IPS DF 4.7 (cell line): ENCODE measurements around the gene ARF6.

ENCODE experiments used
- DNase-seq: peaks from one replicate; pipeline ENCODE4 v3.0.0-alpha.2; 2013; ENCODE audit warnings: low spot score; ENCODE audit errors: extremely low read depth

ARF6 gene

DNA sequence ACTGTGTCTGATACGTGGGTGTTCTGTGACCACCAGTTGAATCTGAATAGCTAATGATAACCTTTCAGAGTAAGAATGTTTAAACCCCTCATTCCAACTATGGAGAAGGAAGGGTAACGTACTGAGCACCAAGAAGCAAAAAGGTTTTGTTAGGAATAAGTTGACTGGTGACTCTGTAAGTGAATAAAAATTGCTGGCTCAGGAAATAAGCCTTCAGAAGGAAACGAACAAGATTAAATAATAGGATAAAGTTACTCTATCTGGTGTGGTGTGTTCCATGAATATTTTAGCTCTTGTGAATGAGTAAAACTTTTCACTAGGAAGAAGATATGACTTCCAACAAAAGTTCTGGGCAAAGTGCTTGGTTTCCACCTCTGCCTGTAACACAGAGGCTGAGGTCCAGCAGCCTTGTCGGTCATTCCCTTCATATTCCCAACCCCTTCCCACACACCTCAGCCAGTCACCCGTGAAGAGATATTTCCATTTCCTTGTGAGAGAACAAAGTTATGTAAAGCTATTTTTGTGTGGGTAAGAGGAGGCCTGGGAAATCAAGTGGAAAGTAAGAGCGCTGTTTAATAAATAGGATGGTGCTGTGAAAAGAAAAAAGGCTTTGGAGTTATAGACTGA is 47.1 kb downstream of the ARF6 start:
- no peak for DNase-seq

DNA sequence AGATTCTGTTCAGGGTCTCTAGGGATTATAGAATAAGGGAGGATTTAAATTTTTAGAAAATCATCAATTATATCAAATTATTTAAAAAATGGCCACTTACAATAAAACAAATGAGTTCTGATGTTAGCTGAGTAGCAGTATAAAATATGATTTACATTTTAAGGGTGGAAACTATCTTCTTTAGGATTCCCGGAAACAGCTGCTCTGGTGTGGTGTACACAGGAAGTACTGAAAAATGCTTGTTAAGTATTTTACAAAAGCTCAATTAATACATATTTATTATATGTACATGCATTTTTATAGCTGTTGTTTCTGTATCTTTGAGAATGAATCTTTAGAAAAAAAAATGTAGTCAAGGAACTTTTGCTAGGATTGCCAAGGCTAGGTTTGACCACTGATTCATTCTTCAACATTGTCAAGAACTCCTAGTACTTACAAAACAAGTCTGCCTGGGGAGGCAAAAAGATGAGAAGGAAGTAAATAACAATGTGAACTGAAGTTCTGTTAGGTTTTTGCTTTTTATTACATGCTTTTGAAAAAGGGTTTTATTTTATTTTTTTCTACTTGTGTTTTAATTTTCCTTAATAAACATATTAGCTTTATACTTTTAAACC is 48.0 kb downstream of the ARF6 start:
- no peak for DNase-seq

DNA sequence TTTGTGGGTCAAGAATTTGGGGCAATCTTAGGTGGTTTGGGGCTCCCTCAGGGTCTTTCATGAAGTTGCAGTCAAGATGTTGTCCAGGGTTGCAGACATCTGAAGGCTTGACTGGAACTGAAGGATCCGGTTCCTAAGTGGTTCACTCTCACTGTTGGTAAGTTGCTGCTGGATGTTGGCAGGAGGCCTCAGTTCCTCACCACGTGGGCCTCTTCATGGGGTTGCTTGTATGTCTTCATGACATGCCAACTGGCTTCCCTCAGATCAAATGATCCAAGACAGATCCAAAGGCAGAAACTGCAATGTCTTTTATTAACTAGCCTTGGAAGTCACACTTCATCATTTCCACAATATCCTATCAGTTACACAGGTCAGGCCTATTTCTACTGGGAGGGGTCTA is 49.2 kb downstream of the ARF6 start:
- no peak for DNase-seq

DNA sequence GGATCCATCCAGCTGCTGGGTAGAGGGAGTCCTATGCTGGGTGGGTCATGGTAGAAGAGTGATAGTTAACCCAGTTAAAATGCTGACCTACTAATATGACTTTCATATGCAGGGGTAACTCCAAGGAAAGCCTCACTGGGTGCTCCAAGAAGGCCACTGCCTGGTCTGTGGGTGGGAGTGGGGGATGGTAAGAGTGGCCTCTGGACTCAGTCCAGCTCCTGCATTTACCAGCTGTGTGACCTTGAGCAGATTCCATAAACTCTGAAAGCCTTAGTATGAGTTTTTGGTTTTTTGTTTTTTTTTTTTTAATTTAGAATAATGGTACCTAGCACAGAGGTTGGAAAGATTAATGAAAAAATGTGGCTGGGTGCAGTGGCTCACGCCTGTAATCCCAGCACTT is 51.6 kb downstream of the ARF6 start:
- DNase-seq = no peak

DNA sequence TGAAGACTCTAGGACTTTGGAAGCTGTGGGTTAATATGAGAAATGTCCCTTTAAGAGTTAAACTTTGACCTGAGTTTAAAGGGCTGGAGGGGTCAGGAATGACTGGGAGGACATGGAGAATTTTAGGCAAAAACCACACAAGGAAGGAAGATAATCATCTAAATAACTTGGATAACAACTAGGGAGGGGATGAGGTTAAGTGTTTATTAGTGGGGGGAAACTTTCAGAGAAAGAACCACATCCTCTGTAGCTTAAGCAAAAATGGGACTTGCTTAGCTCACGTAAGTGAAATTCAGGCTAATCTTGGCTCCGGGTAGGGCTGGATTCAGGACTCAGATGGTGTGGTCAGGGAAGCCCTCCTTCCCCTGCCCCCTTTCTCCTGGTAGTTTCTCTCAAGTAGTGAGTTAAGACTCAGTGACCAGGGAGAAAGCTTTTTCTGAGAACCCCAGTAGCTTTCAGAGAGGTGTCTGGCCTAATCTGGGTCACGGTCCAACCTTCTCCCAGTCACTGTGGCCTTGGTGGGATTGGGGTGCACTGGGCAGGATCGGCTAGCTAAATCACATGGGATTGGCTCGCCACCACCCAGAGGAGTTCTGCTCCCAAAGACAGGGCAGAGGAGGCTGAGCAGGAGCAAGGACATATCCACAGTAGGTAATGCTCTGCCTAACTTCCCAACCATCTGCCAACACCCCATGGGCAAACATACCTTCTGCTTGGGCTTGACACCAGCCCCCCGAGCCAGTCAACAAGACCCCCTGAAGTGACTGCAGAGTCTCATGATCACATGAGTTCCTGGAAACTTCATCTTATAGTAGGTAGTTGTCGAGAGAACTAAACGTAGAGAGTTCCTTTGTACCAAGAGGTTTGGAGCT is 52.8 kb downstream of the ARF6 start:
- DNase-seq = no peak
